Neural cell (in vitro differentiated cells): ENCODE measurements around the gene BNC2.

Source experiments
- EP300 ChIP-seq: fragments of 450-650 bp; conservative IDR thresholded peaks from 2 replicates; pipeline ENCODE4 v1.6.1; 2014; ENCODE audit warnings: antibody characterized with exemption, mild to moderate bottlenecking, moderate library complexity; ENCODE audit not compliant: poor library complexity, severe bottlenecking
- TF ChIP-seq, protein P1 (sequence below): fragments of 450-650 bp; IDR thresholded peaks from 2 replicates; pipeline ENCODE4 v1.5.1; 2014; ENCODE audit warnings: antibody characterized with exemption, mild to moderate bottlenecking, moderate library complexity; ENCODE audit not compliant: poor library complexity, severe bottlenecking
- TF ChIP-seq, protein P2 (sequence below): IDR thresholded peaks from 2 replicates; pipeline ENCODE4 v1.6.1; 2012; ENCODE audit warnings: borderline replicate concordance

DNA sequence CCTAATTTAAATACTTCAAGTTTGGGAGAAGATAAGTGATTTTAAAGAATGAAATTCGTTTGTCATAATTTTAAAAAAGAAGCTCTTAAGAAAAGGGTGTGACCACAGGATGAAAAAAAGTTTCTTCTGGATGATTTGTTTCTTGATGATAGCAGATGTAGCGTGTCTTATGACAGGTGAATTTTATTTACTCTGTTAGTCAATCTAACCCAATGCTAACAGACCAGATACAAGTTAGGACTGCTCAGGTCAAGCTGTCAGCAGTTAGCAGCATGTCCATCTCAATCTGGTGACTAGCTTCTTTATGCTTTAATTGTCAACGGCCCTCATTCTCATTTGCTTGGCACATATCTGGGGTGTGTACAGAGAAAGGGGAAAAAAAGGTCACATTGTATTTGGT, 456.0 kb downstream of the BNC2 start:
- TF ChIP-seq, protein P1, sequence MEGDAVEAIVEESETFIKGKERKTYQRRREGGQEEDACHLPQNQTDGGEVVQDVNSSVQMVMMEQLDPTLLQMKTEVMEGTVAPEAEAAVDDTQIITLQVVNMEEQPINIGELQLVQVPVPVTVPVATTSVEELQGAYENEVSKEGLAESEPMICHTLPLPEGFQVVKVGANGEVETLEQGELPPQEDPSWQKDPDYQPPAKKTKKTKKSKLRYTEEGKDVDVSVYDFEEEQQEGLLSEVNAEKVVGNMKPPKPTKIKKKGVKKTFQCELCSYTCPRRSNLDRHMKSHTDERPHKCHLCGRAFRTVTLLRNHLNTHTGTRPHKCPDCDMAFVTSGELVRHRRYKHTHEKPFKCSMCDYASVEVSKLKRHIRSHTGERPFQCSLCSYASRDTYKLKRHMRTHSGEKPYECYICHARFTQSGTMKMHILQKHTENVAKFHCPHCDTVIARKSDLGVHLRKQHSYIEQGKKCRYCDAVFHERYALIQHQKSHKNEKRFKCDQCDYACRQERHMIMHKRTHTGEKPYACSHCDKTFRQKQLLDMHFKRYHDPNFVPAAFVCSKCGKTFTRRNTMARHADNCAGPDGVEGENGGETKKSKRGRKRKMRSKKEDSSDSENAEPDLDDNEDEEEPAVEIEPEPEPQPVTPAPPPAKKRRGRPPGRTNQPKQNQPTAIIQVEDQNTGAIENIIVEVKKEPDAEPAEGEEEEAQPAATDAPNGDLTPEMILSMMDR: no peak
- TF ChIP-seq, protein P2, sequence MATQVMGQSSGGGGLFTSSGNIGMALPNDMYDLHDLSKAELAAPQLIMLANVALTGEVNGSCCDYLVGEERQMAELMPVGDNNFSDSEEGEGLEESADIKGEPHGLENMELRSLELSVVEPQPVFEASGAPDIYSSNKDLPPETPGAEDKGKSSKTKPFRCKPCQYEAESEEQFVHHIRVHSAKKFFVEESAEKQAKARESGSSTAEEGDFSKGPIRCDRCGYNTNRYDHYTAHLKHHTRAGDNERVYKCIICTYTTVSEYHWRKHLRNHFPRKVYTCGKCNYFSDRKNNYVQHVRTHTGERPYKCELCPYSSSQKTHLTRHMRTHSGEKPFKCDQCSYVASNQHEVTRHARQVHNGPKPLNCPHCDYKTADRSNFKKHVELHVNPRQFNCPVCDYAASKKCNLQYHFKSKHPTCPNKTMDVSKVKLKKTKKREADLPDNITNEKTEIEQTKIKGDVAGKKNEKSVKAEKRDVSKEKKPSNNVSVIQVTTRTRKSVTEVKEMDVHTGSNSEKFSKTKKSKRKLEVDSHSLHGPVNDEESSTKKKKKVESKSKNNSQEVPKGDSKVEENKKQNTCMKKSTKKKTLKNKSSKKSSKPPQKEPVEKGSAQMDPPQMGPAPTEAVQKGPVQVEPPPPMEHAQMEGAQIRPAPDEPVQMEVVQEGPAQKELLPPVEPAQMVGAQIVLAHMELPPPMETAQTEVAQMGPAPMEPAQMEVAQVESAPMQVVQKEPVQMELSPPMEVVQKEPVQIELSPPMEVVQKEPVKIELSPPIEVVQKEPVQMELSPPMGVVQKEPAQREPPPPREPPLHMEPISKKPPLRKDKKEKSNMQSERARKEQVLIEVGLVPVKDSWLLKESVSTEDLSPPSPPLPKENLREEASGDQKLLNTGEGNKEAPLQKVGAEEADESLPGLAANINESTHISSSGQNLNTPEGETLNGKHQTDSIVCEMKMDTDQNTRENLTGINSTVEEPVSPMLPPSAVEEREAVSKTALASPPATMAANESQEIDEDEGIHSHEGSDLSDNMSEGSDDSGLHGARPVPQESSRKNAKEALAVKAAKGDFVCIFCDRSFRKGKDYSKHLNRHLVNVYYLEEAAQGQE: no peak
- no peak for TF ChIP-seq EP300
